Common myeloid progenitor, CD34-positive (primary cell): Measurements from ENCODE around the gene PLEKHG4B.

ENCODE experiments used
- CTCF ChIA-PET: fragments of 350-600 bp; sonication (Branson Sonifier 250); formaldehyde crosslinking; loops from one replicate; lab custom pipeline; 2021; ENCODE audit warnings: antibody characterized with exemption; lab: Charles Lee
- POLR2A ChIA-PET: fragments of 350-600 bp; sonication (Branson Sonifier 250); formaldehyde crosslinking; loops from one replicate; lab custom pipeline; 2021; ENCODE audit warnings: antibody characterized with exemption; lab: Charles Lee
- DNase-seq, 3 donors: peaks; one replicate each; pipeline versions ENCODE4 v3.0.0 to v3.0.0-alpha.2; 2013
- H3K27ac ChIP-seq, 2 experiments: 1 replicate in 1 of 2; 2 replicates in 1 of 2; pipeline ENCODE4 v1.7.0; 2013; ENCODE audit warnings: inconsistent platforms in 2 of 2, low read length in 2 of 2, mild to moderate bottlenecking in 2 of 2, low read depth in 1 of 2, moderate library complexity in 1 of 2; ENCODE audit not compliant: severe bottlenecking in 2 of 2, insufficient read depth in 1 of 2, poor library complexity in 1 of 2
- H3K27me3 ChIP-seq, 5 experiments: replicated peaks in 2 of 5; 1 replicate in 3 of 5; 2 replicates in 2 of 5; pipeline versions ENCODE4 v1.6.1 to v1.7.0; 2013; ENCODE audit warnings: low read length in 4 of 5, mild to moderate bottlenecking in 2 of 5, moderate library complexity in 2 of 5, inconsistent platforms in 1 of 5; ENCODE audit not compliant: insufficient read depth in 5 of 5, control insufficient read depth in 4 of 5
- H3K36me3 ChIP-seq, 4 experiments: 1 replicate in 2 of 4; 2 replicates in 2 of 4; pipeline versions ENCODE4 v1.6.1 to v1.7.0; 2013; ENCODE audit warnings: low read length in 3 of 4, control low read depth in 1 of 4, mild to moderate bottlenecking in 1 of 4; ENCODE audit not compliant: control insufficient read depth in 4 of 4, insufficient read depth in 4 of 4
- H3K4me1 ChIP-seq, 4 experiments: 1 replicate in 3 of 4; 2 replicates in 1 of 4; pipeline versions ENCODE4 v1.6.1 to v1.7.1; 2013; ENCODE audit warnings: low read length in 3 of 4, mild to moderate bottlenecking in 3 of 4, control low read depth in 1 of 4, inconsistent platforms in 1 of 4, moderate library complexity in 1 of 4; ENCODE audit not compliant: control insufficient read depth in 4 of 4, insufficient read depth in 4 of 4; ENCODE audit errors: control extremely low read depth in 1 of 4
- H3K4me3 ChIP-seq, 7 experiments: 1 replicate in 4 of 7; 2 replicates in 3 of 7; pipeline versions ENCODE4 v1.5.1 to v1.7.0; 2013; ENCODE audit warnings: mild to moderate bottlenecking in 7 of 7, low read length in 6 of 7, moderate library complexity in 6 of 7, inconsistent platforms in 2 of 7, low read depth in 2 of 7, control low read depth in 1 of 7; ENCODE audit not compliant: insufficient read depth in 4 of 7, control insufficient read depth in 1 of 7; ENCODE audit errors: extremely low read depth in 1 of 7
- H3K9me3 ChIP-seq, 5 experiments: 1 replicate in 4 of 5; 2 replicates in 1 of 5; pipeline versions ENCODE4 v1.6.1 to v1.7.1; 2013; ENCODE audit warnings: low read length in 4 of 5, mild to moderate bottlenecking in 2 of 5, inconsistent platforms in 1 of 5, low read depth in 1 of 5, moderate library complexity in 1 of 5; ENCODE audit not compliant: control insufficient read depth in 4 of 5, insufficient read depth in 2 of 5; ENCODE audit errors: control extremely low read depth in 1 of 5
- WGBS: methylation state at CpG from one replicate; pipeline ENCODE4 v1.1.5; 2013; ENCODE audit not compliant: insufficient coverage; 5-methylcytosine and 5-hydroxymethylcytosine counted together

Gene PLEKHG4B

DNA sequence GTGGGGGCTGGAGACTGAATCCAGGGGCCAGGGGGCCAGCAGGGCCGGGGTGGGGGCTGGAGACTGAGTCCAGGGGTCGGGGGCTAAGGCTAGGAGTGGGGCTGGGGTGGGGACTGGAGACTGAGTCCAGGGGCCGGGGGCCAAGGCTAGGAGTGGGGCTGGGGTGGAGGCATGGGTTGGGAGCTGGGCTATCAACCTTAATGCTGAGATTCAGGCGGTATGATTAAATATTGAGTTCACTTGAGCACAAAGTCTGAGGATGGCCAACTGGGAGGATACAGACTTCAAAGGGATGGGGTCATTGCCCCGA lies 82.3 kb downstream of the PLEKHG4B start:
- H3K9me3 ChIP-seq, result no peaks in the 10 kb centered on the region
- H3K27ac ChIP-seq, result no peak overlapping the region
- ChIA-PET POLR2A (no interaction called here), CTCF (interaction anchor here (1.2 kb wide), 1 partner anchor 18 kb away, joined by 3 read pairs; no protein-coding TSS in a partner anchor)
- 100% methylated on average over 3 of the region's 5 CpGs for WGBS
- H3K4me1 ChIP-seq, result peaks cover 0 to 3% (median 0%) of the 10 kb centered on the region in 4 experiments
- no peak overlapping the region for H3K4me3 ChIP-seq
- DNase-seq, result no peak
- H3K36me3 ChIP-seq, result no peaks in the 10 kb centered on the region
- peaks cover 0 to 2% (median 0%) of the 10 kb centered on the region in 5 experiments for H3K27me3 ChIP-seq

DNA sequence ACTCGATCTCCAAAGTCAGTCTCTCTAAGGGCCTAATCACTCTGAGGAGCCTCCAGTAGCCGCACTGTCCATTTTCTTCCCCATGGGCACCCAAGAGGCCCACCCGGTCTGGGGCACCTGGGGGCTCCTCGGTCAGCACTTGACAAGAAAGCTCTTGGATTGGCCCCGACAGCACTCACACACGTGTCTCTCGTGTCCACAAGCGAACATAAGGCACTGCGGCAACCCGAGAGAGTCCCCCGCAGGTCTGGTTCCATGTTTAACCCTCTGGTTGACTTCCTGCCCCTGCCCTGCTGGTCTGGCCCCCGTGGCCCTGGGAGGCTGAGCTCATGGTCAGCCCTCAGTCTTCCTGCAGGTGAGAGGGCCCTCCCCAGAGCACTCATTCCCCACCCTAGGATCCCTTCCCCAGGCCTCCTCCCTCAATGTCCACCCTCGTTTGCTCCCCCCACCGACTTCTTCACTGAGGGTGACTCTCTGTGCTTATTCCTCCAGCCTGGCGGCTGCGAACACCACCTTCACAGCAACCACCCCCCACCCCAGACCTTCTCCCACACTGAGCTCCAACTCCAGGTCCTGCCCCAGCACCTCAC lies 83.0 kb downstream of the PLEKHG4B start:
- ChIA-PET POLR2A (no interaction called here), CTCF (interaction anchor here (1.2 kb wide), 1 partner anchor 19 kb away, joined by 3 read pairs; no protein-coding TSS in a partner anchor)
- Histone ChIP-seq H3K27me3 (peaks cover 0 to 4% (median 0%) of the 10 kb centered on the region in 5 experiments), H3K4me1 (no peaks in the 10 kb centered on the region), H3K4me3 (no peak overlapping the region), H3K36me3 (no peaks in the 10 kb centered on the region), H3K9me3 (no peaks in the 10 kb centered on the region), H3K27ac (no peak overlapping the region)
- 96% methylated on average over 16 of the region's 16 CpGs for WGBS
- no peak for DNase-seq

DNA sequence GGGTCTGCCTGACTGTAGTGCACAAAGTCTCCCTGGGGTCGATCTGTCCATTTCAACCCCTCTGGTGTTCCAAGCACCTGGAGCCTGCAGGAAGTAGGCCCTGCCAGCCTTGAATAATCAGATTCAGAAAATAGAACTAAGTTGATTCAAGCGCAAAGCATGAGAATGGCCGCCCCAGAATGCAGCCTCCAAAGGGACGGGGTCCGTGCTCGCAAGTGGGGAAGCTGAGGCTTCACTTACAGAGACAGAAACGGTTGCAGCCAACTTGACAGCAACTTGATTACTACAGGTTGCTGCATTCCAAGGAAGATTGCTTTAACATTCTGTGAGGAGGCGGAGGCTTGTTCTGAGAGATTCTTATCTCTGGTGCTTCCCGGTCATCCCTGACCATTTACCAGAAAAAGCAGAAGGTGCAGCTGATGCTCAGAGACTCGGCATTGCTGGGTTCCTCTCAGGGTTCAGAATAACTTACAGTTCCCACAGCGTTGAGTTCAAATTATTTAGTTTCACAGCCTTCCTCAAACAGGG lies 84.4 kb downstream of the PLEKHG4B start:
- WGBS, result 93% methylated on average over 11 of the region's 11 CpGs
- POLR2A ChIA-PET, result no interaction called here
- H3K36me3 ChIP-seq, result no peaks in the 10 kb centered on the region
- no peak overlapping the region for H3K27ac ChIP-seq
- peaks cover 0 to 7% (median 0%) of the 10 kb centered on the region in 5 experiments for H3K27me3 ChIP-seq
- CTCF ChIA-PET, result no interaction called here
- no peak overlapping the region for H3K4me3 ChIP-seq
- no peaks in the 10 kb centered on the region for H3K4me1 ChIP-seq
- H3K9me3 ChIP-seq, result no peaks in the 10 kb centered on the region
- no peak for DNase-seq

DNA sequence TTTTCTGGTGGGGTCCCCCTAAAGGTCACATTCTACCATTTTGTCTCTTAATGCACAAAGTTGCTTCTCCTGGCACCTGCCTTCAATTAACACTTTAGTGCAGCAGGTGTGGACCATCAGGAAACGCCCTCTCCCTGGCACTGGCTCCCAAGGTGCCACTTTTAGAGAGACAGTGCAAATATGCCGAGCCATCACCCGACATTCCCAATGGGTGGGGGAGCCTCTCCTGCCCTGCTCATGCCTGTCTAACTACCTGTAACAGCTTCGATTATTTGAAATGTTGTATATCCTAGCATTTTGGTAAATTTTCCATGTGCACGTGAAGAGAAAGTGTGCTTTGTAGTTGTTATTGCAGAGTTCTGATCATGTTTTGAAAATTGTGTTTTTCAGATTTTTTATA lies 86.1 kb downstream of the PLEKHG4B start:
- WGBS, result 98% methylated on average over 5 of the region's 5 CpGs
- CTCF ChIA-PET, result no interaction called here
- H3K9me3 ChIP-seq, result no peaks in the 10 kb centered on the region

DNA sequence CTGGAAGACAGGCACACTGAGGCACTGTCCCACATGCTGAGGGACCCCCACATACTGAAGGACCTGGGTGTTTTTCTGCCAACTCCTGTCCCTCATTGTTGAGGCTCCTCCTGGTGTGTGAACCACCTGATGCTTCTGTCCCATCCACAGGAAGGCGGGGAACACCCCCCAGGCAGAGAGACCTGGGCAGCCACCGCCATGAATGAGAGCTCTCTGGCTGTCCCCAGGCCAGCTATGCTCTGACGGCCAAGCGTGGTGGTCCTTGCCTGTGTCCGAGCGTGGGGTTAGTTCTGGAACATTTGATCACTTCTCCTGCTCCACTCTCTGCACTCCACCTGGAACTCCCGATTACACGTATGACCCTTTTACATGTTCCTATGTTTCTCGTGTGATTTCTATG lies 87.4 kb downstream of the PLEKHG4B start:
- H3K36me3 ChIP-seq, result no peaks in the 10 kb centered on the region
- no peak overlapping the region for H3K27ac ChIP-seq
- no peak for DNase-seq
- peaks cover 0 to 7% (median 0%) of the 10 kb centered on the region in 5 experiments for H3K27me3 ChIP-seq
- ChIA-PET POLR2A (no interaction called here), CTCF (interaction anchor here (1.2 to 1.6 kb wide), 2 partner anchors 9 to 15 kb away, joined by 3 to 6 read pairs; no protein-coding TSS in a partner anchor)
- no peaks in the 10 kb centered on the region for H3K9me3 ChIP-seq
- WGBS, result 86% methylated on average over 8 of the region's 9 CpGs
- H3K4me3 ChIP-seq, result no peak overlapping the region
- H3K4me1 ChIP-seq, result no peaks in the 10 kb centered on the region

More for the DNA sequence above, 86.1 kb downstream of the PLEKHG4B start:
- peaks cover 0 to 7% (median 0%) of the 10 kb centered on the region in 5 experiments for H3K27me3 ChIP-seq
- no peak overlapping the region for H3K4me3 ChIP-seq
- H3K4me1 ChIP-seq, result no peaks in the 10 kb centered on the region
- no peak for DNase-seq
- POLR2A ChIA-PET, result no interaction called here
- no peak overlapping the region for H3K27ac ChIP-seq
- no peaks in the 10 kb centered on the region for H3K36me3 ChIP-seq

DNA sequence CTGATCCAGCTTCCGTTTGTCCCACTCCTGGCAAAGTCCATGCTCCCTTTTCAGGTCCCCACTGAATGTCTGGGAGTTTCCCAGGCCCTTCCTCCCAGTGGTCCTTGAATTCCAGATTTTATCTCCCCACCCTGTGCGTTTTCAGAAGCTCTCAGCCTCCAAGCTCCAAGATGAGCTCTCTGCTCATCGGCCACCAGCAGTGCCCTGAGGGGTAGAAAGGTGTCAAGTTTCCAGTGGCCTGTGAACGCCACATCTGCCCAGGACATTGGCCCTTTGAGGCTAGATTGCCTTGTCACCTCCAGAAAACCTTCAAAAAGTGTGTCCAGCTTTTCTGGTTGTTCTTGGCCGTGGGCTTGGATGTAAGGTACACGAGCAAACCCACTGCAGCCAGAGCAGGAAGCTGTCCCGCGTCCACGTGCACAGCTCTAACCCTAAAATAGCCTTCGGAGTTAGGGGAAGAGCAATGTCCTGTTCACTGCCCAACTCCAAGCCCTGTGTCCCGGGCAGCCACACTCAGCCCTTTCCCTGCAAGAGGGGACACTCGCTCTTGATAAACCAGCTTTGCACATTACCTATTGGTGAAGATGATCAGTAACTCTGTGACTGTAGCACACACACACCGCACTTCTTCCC lies 88.4 kb downstream of the PLEKHG4B start:
- no peaks in the 10 kb centered on the region for H3K4me1 ChIP-seq
- POLR2A ChIA-PET, result no interaction called here
- H3K4me3 ChIP-seq, result no peak overlapping the region
- CTCF ChIA-PET, result interaction anchor here (0.8 to 1.2 kb wide), 3 partner anchors 8 to 21 kb away, joined by 3 to 4 read pairs (median 3); no protein-coding TSS in a partner anchor
- no peaks in the 10 kb centered on the region for H3K9me3 ChIP-seq
- no peak for DNase-seq
- no peak overlapping the region for H3K27ac ChIP-seq
- no peaks in the 10 kb centered on the region for H3K36me3 ChIP-seq
- 95% methylated on average over 12 of the region's 13 CpGs for WGBS
- H3K27me3 ChIP-seq, result peaks cover 0 to 7% (median 0%) of the 10 kb centered on the region in 5 experiments

DNA sequence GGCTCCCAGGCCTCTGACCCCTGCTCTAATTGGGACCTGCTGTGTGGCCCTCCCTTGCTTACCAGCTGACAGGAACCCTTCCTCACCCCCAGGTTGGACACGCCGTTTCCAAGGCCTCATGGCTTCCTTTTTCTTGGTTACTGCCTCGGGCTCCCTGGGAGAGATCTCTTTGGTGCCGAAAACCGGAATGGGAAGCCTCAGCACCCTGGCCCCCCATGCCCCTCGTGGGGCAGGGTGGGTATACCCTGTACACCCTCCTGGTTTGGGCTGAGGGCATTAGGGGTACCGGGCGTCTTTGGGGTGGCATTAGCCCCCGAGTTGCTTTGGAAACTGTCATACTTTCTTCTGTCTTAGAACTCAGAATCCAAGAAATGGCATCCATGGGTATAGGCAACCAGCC lies 89.2 kb downstream of the PLEKHG4B start:
- Histone ChIP-seq H3K27me3 (peaks cover 0 to 7% (median 0%) of the 10 kb centered on the region in 5 experiments), H3K27ac (no peak overlapping the region), H3K4me1 (no peaks in the 10 kb centered on the region), H3K36me3 (no peaks in the 10 kb centered on the region), H3K9me3 (no peaks in the 10 kb centered on the region), H3K4me3 (no peak overlapping the region)
- ChIA-PET CTCF (no interaction called here), POLR2A (no interaction called here)
- WGBS, result 94% methylated on average over 9 of the region's 9 CpGs
- no peak for DNase-seq
